Measurements from ENCODE around the gene CDK6.

- TF ChIP-seq BRCA1 (IDR thresholded peaks at IDR 0.05; ENCODE audit: low read depth, low read length) (no peak), RAD21 (IDR thresholded peaks at IDR 0.05 in 1 of 2, conservative IDR thresholded peaks at IDR 0.05 in 1 of 2; ENCODE audit: low read depth in 2 of 2, low read length in 2 of 2) (no peak), SP1 (IDR thresholded peaks at IDR 0.05; ENCODE audit: low read depth, low read length) (no peak), CEBPB (IDR thresholded peaks at IDR 0.05; ENCODE audit: low read depth, low read length) (no peak), TAF1 (IDR thresholded peaks at IDR 0.05; ENCODE audit: low read depth, low read length) (no peak), POLR2AphosphoS5 (IDR thresholded peaks at IDR 0.05; ENCODE audit: low read depth, low read length) (no peak), EZH2 (IDR thresholded peaks at IDR 0.05; ENCODE audit: low read depth, low read length, severe bottlenecking) (no peak), POLR2A (IDR thresholded peaks at IDR 0.05; ENCODE audit: control extremely low read depth in 1 of 2, low read depth in 2 of 2, low read length in 2 of 2) (no peak), HDAC6 (IDR thresholded peaks at IDR 0.05; ENCODE audit: low read depth, low read length) (no peak), CREB1 (IDR thresholded peaks at IDR 0.05) (no peak), SIN3A (conservative IDR thresholded peaks at IDR 0.05 in 1 of 2, IDR thresholded peaks at IDR 0.05 in 1 of 2; ENCODE audit: low read depth in 1 of 2, low read length in 2 of 2) (no peak), USF2 (IDR thresholded peaks at IDR 0.05; ENCODE audit: low read length) (no peak)
- TF ChIP-seq, protein P1, sequence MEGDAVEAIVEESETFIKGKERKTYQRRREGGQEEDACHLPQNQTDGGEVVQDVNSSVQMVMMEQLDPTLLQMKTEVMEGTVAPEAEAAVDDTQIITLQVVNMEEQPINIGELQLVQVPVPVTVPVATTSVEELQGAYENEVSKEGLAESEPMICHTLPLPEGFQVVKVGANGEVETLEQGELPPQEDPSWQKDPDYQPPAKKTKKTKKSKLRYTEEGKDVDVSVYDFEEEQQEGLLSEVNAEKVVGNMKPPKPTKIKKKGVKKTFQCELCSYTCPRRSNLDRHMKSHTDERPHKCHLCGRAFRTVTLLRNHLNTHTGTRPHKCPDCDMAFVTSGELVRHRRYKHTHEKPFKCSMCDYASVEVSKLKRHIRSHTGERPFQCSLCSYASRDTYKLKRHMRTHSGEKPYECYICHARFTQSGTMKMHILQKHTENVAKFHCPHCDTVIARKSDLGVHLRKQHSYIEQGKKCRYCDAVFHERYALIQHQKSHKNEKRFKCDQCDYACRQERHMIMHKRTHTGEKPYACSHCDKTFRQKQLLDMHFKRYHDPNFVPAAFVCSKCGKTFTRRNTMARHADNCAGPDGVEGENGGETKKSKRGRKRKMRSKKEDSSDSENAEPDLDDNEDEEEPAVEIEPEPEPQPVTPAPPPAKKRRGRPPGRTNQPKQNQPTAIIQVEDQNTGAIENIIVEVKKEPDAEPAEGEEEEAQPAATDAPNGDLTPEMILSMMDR (IDR thresholded peaks at IDR 0.05; ENCODE audit: control extremely low read depth in 1 of 3, insufficient read depth in 1 of 3, low read depth in 1 of 3, low read length in 3 of 3) = no peak
- TF ChIP-seq, protein P2, sequence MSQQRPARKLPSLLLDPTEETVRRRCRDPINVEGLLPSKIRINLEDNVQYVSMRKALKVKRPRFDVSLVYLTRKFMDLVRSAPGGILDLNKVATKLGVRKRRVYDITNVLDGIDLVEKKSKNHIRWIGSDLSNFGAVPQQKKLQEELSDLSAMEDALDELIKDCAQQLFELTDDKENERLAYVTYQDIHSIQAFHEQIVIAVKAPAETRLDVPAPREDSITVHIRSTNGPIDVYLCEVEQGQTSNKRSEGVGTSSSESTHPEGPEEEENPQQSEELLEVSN (IDR thresholded peaks at IDR 0.05) = no peak
Measured at GRCh38 chr7:92725161-92725925, 111.0 kb downstream of the CDK6 start.

Measured in H1 (cell line).